Activated CD4-positive, alpha-beta T cell treated with anti-CD3 and anti-CD28 coated beads, Interleukin-2, amount 10 ng/mL, durations not matched to agents 7 days and 5 days (primary cell): Measurements from ENCODE around the gene SIRPB1. TPM values are rescaled to one million over a fixed set of nuclear protein-coding genes. Genes with fewer than 3 reads are reported as not detected.
"Not testable (repeated sequence)": the region's sequence is repeated elsewhere in the genome, so short reads cannot be mapped to it uniquely, and the experiment has no call there.

Experiments
- CTCF ChIA-PET: fragments of 350-600 bp; sonication (Branson Sonifier 250); formaldehyde crosslinking; loops from one replicate; lab custom pipeline; 2021; ENCODE audit warnings: antibody characterized with exemption; lab: Charles Lee
- POLR2A ChIA-PET: fragments of 350-600 bp; sonication (Branson Sonifier 250); formaldehyde crosslinking; loops from one replicate; lab custom pipeline; 2021; ENCODE audit warnings: antibody characterized with exemption; lab: Charles Lee
- DNase-seq: peaks from one replicate; pipeline ENCODE4 v3.0.0-alpha.2; 2020
- H3K27ac Mint-ChIP-seq: one replicate; pipeline ENCODE4 v1.8.0; 2021; ENCODE audit warnings: mild to moderate bottlenecking, moderate library complexity, mixed read lengths
- H3K27me3 Mint-ChIP-seq: one replicate; pipeline ENCODE4 v1.8.0; 2021; ENCODE audit warnings: mixed read lengths
- H3K36me3 Mint-ChIP-seq: one replicate; pipeline ENCODE4 v1.8.0; 2021; ENCODE audit warnings: low read depth, mixed read lengths
- H3K4me1 Mint-ChIP-seq: one replicate; pipeline ENCODE4 v1.8.0; 2021; ENCODE audit warnings: mixed read lengths
- H3K4me3 Mint-ChIP-seq: one replicate; pipeline ENCODE4 v1.8.0; 2021; ENCODE audit warnings: mild to moderate bottlenecking, moderate library complexity, mixed read lengths
- H3K9me3 Mint-ChIP-seq: one replicate; pipeline ENCODE4 v1.8.0; 2021; ENCODE audit warnings: mixed read lengths
- total RNA-seq, 2 experiments: library from RNA; stranded (reverse); gene quantifications; one replicate each; pipeline ENCODE4 v1.2.3, GENCODE V29; 2021

The SIRPB1 gene
- total RNA-seq, 2 experiments from 2014 or later = 3.6 to 4.5 TPM

GRCh38 chr20:1654996-1655395 is 35.2 kb upstream of the SIRPB1 start:
- POLR2A ChIA-PET = no interaction called here
- Mint-ChIP-seq H3K9me3 (peaks cover 39% of the 10 kb centered on the region), H3K4me3 (peak overlapping the region; percentile 80), H3K4me1 (peaks cover 88% of the 10 kb centered on the region), H3K27ac (peak overlapping the region; percentile 82), H3K27me3 (no peaks in the 10 kb centered on the region), H3K36me3 (peaks cover 65% of the 10 kb centered on the region)
- CTCF ChIA-PET = interaction anchor here (0.7 to 1.4 kb wide), 3 partner anchors 17 to 122 kb away, joined by 3 read pairs; no protein-coding TSS in a partner anchor
- DNase-seq = no peak

DNA sequence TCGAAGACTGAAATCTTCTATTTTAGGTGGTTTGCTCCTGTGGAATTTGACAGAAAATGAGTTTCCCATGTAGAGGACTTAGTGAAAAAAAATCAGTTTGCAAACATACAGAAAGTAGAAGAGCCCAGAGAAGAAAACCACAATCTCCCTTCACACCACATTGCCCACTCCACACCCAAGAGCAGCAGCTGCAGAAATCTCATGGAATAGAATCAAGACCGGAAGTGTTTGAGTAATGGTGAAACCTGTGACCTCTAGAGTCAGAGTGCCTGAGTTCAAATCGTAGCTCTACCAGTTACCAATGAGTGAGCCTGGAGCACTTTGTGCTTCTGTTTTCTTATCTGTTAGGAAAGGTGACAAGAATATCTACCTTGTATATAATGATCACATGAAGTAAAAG is 33.2 kb upstream of the SIRPB1 start:
- CTCF ChIA-PET = interaction anchor here (0.8 kb wide), 1 partner anchor 24 kb away, joined by 3 read pairs; no protein-coding TSS in a partner anchor
- peak overlapping the region; percentile 7 for H3K4me3 Mint-ChIP-seq
- peaks cover 39% of the 10 kb centered on the region for H3K9me3 Mint-ChIP-seq
- H3K4me1 Mint-ChIP-seq = peaks cover 80% of the 10 kb centered on the region
- H3K27ac Mint-ChIP-seq = peak overlapping the region; percentile 65
- POLR2A ChIA-PET = no interaction called here
- no peaks in the 10 kb centered on the region for H3K27me3 Mint-ChIP-seq
- DNase-seq = no peak
- H3K36me3 Mint-ChIP-seq = peaks cover 78% of the 10 kb centered on the region

GRCh38 chr20:1652104-1652503 is 32.3 kb upstream of the SIRPB1 start:
- no peak for DNase-seq
- peaks cover 82% of the 10 kb centered on the region for H3K4me1 Mint-ChIP-seq
- H3K9me3 Mint-ChIP-seq = peaks cover 39% of the 10 kb centered on the region
- peaks cover 83% of the 10 kb centered on the region for H3K36me3 Mint-ChIP-seq
- H3K4me3 Mint-ChIP-seq = no peak overlapping the region
- peak overlapping the region; percentile 68 for H3K27ac Mint-ChIP-seq
- CTCF ChIA-PET = no interaction called here
- no peaks in the 10 kb centered on the region for H3K27me3 Mint-ChIP-seq
- POLR2A ChIA-PET = no interaction called here

GRCh38 chr20:1651268-1652058 is 31.7 kb upstream of the SIRPB1 start:
- Mint-ChIP-seq H3K27me3 (no peaks in the 10 kb centered on the region), H3K36me3 (peaks cover 85% of the 10 kb centered on the region), H3K27ac (peak overlapping the region; percentile 88), H3K9me3 (peaks cover 39% of the 10 kb centered on the region), H3K4me1 (peaks cover 84% of the 10 kb centered on the region), H3K4me3 (peak overlapping the region; percentile 42)
- DNase-seq = no peak
- CTCF ChIA-PET = interaction anchor here (0.7 kb wide), 1 partner anchor 459 kb away, joined by 7 read pairs; no protein-coding TSS in a partner anchor
- POLR2A ChIA-PET = no interaction called here

DNA sequence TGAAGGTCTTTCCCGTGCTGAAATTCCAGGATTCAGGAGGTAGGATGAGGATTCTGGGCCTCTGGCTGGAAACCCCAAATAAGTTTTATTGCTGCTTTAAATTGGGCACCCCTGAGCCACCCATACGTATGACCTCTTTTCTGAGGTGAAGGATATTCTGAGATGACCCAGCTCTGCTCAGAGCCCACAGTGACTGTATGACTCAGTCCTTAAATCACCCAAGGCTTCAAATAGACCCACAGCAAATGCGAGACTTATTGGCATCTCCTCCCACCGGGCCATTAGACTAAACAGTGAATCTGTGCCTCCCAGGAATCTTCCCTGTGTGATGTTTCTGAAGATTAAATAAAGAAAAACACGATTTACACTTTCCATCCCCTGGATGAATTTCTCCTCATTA is 28.3 kb upstream of the SIRPB1 start:
- DNase-seq = no peak
- H3K9me3 Mint-ChIP-seq = peaks cover 22% of the 10 kb centered on the region
- POLR2A ChIA-PET = no interaction called here
- peaks cover 65% of the 10 kb centered on the region for H3K4me1 Mint-ChIP-seq
- peaks cover 79% of the 10 kb centered on the region for H3K36me3 Mint-ChIP-seq
- H3K27me3 Mint-ChIP-seq = no peaks in the 10 kb centered on the region
- H3K27ac Mint-ChIP-seq = no peak overlapping the region
- CTCF ChIA-PET = interaction anchor here (2.7 kb wide), 1 partner anchor 16 kb away, joined by 8 read pairs; no protein-coding TSS in a partner anchor
- H3K4me3 Mint-ChIP-seq = no peak overlapping the region

DNA sequence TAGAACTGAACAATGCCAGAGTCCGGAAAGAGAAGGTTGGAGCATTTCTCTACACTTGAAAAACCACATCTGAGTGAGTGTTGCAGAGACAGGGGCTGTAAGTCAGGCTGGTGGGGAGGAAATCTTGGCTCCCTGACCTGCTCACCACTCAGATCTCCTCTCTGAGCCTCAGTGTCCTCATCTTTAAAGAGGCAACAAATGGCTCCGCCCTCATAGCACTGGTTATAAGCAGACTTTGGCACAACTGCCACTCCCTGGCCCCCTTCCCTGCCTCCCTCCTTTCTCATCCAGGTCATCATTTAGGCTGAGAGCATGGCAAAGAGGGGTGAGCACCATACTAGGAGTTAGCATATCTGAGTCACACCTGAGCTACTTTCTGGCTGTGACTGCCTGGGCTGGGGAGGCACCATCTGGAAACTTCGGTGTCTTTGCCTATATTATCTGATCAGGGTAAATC is 27.2 kb upstream of the SIRPB1 start:
- ChIA-PET POLR2A (no interaction called here), CTCF (interaction anchor here (1.0 kb wide), 1 partner anchor 23 kb away, joined by 3 read pairs; no protein-coding TSS in a partner anchor)
- DNase-seq = no peak
- Mint-ChIP-seq H3K27me3 (no peaks in the 10 kb centered on the region), H3K4me1 (peaks cover 55% of the 10 kb centered on the region), H3K36me3 (peaks cover 71% of the 10 kb centered on the region), H3K9me3 (peaks cover 17% of the 10 kb centered on the region), H3K4me3 (no peak overlapping the region), H3K27ac (peak overlapping the region; percentile 65)

DNA sequence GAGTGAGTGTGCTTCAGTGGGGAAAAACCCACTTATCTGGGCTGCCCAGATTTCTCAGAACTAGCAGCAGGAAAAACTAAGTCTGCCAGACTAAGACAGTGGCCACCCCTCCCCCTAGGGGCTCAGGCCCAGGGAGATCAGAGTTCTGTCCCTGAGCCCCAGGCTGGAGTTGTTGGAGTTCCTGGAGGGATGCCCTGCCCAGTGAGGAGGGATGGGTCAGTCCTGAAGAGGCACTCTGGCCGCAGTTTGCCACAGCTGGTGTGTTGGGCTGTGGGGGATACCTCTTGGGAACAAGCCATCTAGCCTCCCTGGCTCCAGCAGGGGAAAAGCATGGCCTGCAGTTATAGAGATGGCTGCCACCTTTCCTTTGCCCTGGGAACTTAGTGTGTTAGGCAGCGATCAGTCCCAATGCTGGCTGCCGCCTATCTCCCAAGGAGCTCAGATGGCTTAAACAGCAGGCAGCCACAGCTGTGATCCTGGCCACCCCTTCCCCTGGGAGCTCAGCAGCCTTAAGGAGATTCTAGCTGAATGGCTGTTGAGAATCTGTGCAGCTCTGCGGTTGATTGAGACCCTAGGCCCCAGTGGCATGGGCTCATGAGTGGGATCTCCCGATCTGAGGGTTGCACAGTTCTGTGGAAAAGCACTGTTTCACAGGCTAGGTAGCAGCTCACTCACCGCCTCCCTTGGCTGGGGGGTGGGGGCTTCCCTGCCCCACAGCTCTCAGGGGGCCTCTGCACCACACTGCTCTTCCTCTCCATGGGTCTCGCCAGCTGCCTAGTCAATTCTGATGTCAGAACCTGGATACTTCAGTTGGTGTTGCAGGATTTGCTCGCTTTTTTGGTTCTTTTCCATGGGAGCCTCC is 24.5 kb upstream of the SIRPB1 start:
- no peaks in the 10 kb centered on the region for H3K27me3 Mint-ChIP-seq
- H3K4me3 Mint-ChIP-seq = no peak overlapping the region
- ChIA-PET POLR2A (no interaction called here), CTCF (interaction anchor here (0.9 to 1.5 kb wide), 4 partner anchors 9 to 178 kb away, joined by 3 to 4 read pairs (median 4); partner anchors contain the start of gene NSFL1C)
- H3K27ac Mint-ChIP-seq = no peak overlapping the region
- H3K4me1 Mint-ChIP-seq = peaks cover 42% of the 10 kb centered on the region
- peaks cover 16% of the 10 kb centered on the region for H3K9me3 Mint-ChIP-seq
- H3K36me3 Mint-ChIP-seq = peaks cover 55% of the 10 kb centered on the region
- no peak for DNase-seq

DNA sequence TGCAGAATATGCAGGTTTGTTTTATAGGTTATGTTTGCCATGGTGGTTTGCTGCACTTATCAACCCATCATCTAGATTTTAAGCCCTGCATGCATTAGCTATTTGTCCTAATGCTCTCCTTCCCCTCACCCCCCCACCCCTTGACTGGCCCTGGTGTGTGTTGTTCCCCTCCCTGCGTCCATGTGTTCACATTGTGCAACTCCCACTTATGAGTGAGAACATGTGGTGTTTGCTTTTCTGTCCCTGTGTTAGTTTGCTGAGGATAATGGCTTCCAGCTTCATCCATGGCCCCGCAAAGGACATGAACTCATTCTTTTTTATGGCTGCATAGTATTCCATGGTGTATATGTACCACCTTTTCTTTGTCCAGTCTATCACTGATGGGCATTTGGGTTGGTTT is 18.8 kb upstream of the SIRPB1 start:
- Mint-ChIP-seq H3K27ac (peak overlapping the region; percentile 51), H3K36me3 (peaks cover 44% of the 10 kb centered on the region), H3K9me3 (peaks cover 18% of the 10 kb centered on the region), H3K4me1 (peaks cover 15% of the 10 kb centered on the region)
- POLR2A ChIA-PET, H3K27me3 Mint-ChIP-seq, DNase-seq, H3K4me3 Mint-ChIP-seq: not testable (repeated sequence)
- CTCF ChIA-PET = interaction anchor here (0.7 kb wide), 1 partner anchor 16 kb away, joined by 3 read pairs; no protein-coding TSS in a partner anchor

DNA sequence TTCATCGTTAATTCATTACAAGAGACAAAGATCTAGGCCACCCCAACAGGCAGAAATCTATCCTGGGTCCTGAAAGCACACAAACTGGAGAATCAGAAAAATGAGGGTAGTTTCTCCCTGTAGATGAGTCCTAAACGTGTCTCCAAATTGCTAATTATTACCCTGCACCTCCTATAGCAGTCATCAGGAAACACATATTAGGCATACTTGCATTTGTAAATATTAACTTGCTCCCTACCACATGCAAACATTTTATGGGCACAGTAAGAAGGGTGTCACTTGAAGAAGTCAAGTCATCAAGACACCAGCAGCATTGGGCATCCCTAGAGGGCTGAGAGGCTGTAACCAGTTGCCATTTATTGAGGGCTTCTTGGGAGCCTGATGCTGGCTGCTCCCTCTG is 17.9 kb upstream of the SIRPB1 start:
- DNase-seq = no peak
- no peak overlapping the region for H3K27ac Mint-ChIP-seq
- peaks cover 22% of the 10 kb centered on the region for H3K4me1 Mint-ChIP-seq
- ChIA-PET POLR2A (no interaction called here), CTCF (interaction anchor here (0.7 kb wide), 1 partner anchor 17 kb away, joined by 3 read pairs; no protein-coding TSS in a partner anchor)
- H3K9me3 Mint-ChIP-seq = peaks cover 18% of the 10 kb centered on the region
- no peaks in the 10 kb centered on the region for H3K27me3 Mint-ChIP-seq
- H3K4me3 Mint-ChIP-seq = no peak overlapping the region
- H3K36me3 Mint-ChIP-seq = peaks cover 51% of the 10 kb centered on the region

- DNase-seq = no peak
- H3K36me3 Mint-ChIP-seq = peaks cover 56% of the 10 kb centered on the region
- ChIA-PET CTCF (interaction anchor here (1.6 kb wide), 1 partner anchor 98 kb away, joined by 3 read pairs; no protein-coding TSS in a partner anchor), POLR2A (no interaction called here)
- peaks cover 18% of the 10 kb centered on the region for H3K9me3 Mint-ChIP-seq
- no peaks in the 10 kb centered on the region for H3K27me3 Mint-ChIP-seq
- no peak overlapping the region for H3K27ac Mint-ChIP-seq
- no peak overlapping the region for H3K4me3 Mint-ChIP-seq
- H3K4me1 Mint-ChIP-seq = peaks cover 27% of the 10 kb centered on the region
Observed at GRCh38 chr20:1637226-1637625, 17.4 kb upstream of the SIRPB1 start.

DNA sequence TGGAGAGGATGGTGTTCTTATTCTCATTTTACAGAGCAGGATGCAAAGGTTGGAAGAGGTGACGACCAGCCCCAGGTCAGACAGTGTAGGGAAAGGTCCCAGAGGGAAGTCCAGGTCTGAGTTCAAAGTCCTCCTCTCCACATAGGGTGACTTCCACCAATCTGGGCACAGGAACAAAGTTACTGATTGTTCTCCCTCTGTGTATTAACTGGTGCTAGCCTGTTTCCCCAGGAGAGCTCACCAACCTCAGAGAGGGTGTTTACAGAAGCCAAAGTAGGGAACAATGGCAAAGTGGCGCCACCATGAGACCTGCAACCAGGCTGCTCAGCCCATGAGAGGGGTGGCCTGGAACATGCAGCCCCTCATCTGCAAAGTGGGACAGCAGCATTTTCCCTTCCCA is 16.8 kb upstream of the SIRPB1 start:
- H3K27me3 Mint-ChIP-seq = no peaks in the 10 kb centered on the region
- peaks cover 62% of the 10 kb centered on the region for H3K36me3 Mint-ChIP-seq
- no peak overlapping the region for H3K27ac Mint-ChIP-seq
- H3K9me3 Mint-ChIP-seq = peaks cover 18% of the 10 kb centered on the region
- no peak for DNase-seq
- POLR2A ChIA-PET = no interaction called here
- H3K4me3 Mint-ChIP-seq = no peak overlapping the region
- CTCF ChIA-PET = interaction anchor here (1.6 kb wide), 1 partner anchor 98 kb away, joined by 3 read pairs; no protein-coding TSS in a partner anchor
- H3K4me1 Mint-ChIP-seq = peaks cover 33% of the 10 kb centered on the region

DNA sequence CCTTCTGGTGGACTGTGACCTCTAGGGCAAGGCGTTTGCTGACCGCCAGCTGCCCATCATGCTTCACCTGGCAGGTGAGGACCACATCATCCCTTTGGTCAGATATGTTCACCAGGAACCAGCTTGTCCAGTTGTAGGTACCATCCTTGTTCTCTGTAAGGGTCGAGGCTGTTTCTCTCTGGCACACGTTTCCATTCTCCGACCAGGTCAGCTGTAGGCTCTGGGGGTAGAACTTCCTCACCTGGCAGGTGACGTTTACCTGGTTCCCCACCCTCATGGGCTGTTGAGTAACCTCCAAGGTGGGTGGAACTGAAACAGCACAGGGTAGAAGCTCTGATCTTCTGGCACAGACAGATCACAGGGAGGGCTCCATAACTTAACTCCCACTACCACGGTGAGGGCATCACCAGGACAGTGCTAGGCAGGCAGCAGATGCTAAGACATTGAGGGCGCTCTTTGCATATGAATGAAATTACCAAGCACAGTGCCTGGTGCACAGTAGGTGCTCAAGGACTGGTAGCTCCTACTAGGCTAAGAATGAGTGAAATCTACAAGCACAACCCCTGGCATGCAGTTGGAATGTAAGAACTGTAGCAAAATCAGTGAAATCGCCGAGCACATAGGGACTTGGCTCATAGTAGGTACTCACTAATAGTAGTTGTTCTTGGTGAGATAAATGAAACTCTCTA is 15.6 kb upstream of the SIRPB1 start:
- Mint-ChIP-seq H3K4me1 (peaks cover 35% of the 10 kb centered on the region), H3K27ac (no peak overlapping the region), H3K4me3 (no peak overlapping the region), H3K27me3 (no peaks in the 10 kb centered on the region), H3K36me3 (peaks cover 70% of the 10 kb centered on the region), H3K9me3 (peaks cover 15% of the 10 kb centered on the region)
- POLR2A ChIA-PET = no interaction called here
- CTCF ChIA-PET = interaction anchor here (0.6 to 1.6 kb wide), 3 partner anchors 9 to 99 kb away, joined by 3 to 5 read pairs (median 3); no protein-coding TSS in a partner anchor
- DNase-seq = no peak
